HG02759 (cell line): ENCODE results near the gene MARK2.

Source experiments
- ATAC-seq: cut with Tn5 transposase; IDR thresholded peaks from one replicate; pipeline ENCODE4 v1.9.1; 2021; ENCODE audit warnings: mild to moderate bottlenecking, moderate library complexity; ENCODE audit not compliant: unreplicated experiment

The MARK2 gene

DNA sequence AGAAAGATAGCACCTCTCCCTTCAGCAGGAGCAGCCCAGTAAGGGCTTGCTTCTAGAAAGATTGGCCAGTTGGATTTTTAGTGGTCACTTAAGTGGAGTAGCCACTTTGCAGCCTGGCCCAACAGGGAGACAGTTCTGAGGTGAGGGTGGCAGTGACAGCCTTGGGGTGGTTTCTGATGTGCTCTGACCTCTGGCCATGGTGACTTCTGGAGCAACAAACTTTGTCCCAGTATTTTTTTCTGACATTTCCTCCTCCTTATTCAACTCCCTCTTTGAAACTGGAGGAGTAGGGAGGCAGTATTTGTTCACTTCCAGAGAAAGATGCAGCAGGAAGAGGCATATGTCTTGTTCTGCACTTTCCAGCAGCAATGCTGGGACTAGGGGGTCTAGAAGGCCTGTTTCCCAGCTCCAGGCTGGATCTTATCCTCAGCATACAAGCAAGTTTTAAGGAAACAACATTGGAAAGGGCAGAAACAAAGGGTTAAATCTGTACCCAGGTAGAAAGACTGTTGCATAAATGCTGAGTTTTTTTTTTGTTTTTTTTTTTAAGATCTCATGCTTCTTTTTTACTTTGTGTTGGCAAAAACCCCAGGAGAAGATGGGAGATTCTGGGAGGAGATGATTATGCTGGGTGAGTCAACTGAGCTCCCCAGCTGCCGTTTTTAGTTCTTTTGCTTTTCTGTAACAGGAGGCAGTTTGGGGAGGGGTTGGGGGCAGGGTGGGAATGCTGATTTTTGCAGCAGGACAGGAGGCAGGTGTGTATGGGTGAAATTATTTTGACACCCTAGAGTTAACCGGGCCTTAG lies 40.9 kb downstream of the MARK2 start:
- ATAC-seq, result no peak

DNA sequence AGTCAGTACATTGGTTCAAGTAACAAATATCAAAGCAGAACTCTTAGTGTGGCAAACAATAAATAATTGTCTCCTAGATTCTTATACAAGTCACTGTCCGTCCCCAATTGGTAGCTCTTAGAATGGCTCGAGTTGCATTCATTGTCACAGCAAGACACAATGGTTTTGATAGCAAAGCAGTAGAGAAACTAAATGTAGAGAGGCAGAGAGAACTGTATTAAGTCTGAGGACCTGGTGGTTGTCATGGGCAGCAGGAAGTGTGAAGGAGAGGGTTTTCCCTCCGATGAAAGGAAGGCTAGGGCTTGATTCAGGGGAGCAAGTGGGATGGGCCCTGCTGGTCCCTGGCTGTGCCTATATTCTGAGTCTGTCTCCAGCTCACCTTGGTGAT lies 41.5 kb downstream of the MARK2 start:
- ATAC-seq, result no peak

DNA sequence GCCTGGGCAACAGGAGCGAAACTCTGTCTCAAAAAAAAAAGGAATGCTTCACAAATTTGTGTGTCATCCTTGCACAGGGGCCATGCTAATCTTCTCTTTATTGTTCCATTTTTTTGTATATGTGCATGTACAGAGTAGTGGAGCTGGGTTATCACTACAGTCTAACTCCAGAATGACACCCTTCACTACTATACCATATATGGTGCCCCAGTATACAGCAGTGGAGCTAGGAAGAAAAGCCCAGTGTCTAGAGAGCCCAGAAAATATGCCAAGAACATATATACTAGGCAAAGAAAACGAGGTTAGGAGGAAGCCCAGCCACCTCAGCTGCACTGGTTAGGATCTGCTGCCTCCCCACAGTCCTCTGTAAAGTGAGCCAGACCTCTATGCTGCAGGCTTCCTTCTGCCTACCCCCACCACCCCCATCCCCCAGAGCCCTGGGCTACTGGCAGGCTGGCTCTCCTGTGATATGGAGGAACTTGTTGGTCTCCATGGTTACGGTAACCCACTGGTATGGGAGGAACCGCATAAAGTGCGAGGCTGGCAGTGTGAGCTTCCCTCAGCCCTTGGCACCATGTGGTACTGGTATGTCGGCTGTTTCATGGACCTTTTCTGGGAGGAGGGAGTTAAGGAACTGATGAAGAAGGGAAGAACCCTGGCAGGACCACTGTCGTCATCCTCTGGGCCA lies 43.8 kb downstream of the MARK2 start:
- ATAC-seq, result no peak

DNA sequence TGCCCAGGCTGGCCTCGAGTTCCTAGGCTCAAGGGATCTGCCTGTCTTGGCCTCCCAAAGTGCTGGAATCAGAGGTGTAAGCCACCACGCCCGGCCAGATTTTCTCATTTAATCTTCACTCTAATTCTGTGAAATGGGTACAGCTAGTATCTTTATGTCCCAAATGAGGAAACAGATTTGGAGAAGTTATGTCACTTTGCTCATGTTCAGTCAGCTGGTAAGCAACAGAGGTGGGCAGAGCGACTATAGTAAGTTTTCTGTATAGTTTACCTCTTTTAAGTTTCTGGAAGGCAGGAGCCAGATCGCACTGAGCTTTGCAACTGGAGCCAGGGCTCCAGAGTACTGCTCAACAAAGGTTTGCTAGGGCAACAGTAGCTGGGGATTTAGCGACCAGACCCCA lies 44.9 kb downstream of the MARK2 start:
- ATAC-seq, result no peak

DNA sequence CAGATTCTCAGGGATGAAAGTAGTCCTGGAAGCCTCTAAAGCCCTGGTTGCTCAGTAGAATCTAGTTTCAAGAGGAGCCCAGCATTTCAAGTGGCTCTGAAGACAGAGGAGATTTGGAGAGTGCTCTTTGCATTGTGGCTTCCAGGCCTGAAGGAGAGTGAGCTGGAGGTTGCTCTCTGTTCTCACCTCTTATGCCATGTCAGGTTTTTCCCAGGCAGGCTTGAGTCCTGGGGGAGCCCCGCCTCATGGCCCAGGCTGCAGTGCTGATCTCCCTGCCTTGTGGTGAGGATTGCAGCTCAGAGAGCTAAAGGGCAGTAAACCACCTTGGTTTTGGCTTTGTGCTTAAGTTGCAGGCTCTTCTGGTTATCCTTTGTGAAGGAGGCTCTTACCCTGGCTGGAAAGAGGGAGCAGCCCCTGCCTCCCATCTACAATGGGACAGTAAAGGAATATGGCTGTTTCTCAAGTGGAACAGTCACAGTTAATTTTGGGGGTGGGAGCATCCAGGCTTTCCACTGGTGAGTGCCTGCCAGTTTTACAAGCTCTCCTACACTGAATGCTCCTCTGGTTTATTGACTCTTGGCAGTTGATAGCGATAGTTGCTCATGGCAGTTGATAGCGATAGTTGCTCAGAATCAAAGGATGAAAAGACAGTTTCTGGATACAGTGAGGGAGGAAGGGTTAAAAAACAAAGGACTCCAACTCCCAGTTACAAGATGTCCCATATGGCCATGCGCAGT lies 45.5 kb downstream of the MARK2 start:
- ATAC-seq, result no peak

DNA sequence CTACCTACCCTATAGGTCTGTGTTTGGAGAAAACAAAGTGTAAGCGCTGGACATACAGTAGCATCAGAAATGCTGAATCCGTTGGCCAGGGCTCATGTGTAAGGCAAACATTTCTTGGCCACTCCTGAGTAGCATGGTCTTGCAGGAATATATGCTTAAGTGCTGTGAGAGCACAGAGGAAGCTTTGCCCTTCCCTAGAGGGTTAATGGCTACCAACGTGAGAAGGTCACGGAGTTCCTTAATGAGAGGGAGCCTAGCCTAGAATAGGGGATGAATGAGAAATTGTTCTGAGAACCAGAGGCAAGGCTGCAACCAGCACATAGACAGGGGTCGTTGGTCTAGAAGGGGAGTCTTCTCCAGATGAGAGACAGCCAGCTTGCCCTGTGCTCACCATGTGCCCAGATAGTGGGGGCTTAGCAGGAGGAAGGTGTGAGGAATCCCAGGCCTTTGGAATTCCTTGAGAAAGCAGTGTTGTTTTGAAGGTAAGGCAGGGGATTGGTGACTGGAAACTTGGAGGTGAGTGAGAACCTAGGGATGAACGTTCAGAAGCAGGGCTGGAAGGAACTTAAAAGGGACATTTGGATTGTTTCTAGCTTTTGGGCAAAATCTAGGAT lies 48.6 kb downstream of the MARK2 start:
- no peak for ATAC-seq

DNA sequence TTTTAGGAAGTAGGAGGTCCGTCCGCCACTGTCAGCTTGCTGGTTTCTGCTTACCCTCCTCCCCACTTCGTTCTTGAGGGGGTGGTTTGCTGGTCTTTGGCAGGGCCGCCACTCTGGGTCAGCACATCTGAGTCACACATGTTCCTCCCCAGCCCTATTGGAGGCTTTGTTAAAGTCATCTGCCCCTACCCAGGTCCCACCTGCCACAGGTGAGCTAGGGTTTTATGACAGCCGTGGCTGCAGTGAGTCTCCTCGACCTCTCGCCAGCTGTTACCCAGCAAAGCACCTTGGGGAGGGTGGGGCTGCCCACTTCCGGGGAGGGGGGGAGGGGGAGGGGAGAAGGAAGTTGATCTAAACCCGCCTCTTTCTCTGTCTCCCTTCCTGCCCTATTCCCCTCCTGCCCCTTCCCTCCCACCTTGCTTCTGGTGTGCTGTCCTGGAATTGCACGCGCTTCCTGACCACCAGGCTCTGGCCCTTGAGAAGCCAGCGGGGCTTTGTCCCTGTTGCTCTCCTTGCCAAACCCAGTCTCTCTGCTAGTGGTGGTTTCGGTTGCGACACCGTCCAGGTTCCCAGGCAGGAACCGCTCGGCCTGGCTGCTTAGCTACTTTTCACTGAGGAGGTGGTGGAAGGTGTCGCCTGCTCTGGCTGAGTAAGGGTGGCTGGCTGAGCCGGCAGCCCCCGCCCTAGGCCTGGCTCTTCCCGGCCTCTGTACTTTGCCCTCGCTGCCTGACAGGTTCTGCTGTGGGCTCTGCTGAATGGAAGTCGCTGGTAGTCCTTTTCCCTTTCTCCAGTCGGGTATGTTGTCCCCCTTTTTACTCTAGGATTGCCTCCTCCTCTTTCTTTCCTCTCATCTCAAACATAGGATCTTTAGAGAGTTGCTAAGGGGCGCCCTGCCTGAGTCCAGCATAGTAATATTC lies 49.5 kb downstream of the MARK2 start:
- ATAC-seq, result peak; percentile 74

DNA sequence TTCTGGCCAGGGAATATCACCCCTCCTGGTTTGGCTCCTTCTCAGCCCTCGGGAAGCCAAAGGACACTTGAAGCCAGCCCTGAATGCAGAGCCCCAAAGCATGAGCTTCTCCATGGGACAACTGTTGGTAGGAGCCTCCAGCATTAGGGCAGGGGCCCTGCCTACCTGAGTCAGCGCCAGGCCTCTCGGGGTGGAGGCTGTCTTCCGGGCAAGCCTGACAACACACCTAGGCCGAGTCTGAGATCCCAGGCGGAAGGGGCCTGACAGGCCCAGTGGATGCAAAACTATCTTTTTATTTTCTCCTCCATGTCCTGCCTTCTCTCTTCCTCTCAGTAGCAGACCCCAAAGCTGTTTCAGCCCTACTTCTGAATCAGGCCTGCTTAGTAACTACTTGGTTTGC lies 50.4 kb downstream of the MARK2 start:
- ATAC-seq, result no peak

DNA sequence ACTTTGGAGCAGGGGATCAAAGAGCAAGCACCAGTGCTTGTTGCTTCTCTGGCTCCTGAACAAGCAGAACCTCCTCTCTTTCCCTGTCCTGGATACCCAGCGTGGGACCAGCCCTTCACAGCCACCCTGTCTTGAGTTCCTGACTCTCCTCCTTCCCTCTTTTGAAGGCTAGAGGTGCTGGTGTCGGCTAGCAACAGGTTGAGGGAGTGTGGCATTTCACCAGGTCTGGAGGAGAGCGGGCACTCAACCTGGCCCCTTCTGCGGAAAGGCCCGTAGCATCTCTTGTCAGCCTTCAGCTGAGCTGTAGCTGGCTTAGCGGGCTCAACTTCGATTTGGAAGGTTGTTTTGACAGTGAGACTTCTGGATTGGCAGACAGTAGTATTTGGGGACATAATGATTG lies 51.5 kb downstream of the MARK2 start:
- no peak for ATAC-seq

DNA sequence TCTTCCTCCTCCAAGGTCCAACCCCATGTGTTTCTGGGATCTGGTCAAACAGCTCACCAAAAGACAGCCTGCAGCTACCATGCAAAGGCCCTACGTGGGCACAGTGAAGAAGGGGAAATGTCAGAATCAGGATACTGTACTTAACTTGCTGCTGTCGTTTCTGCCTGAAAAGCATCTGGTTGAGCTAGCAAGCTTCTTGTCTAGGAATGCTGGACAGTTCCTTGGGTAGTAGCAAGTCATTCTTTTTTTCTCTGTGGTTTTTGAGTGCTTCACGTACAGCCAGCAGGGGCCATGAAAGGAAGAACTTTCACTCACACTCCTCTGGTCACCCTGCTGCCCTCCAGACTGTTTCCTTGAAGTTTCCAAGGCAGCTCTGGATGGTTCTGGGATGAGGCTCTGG lies 53.3 kb downstream of the MARK2 start:
- ATAC-seq, result no peak

DNA sequence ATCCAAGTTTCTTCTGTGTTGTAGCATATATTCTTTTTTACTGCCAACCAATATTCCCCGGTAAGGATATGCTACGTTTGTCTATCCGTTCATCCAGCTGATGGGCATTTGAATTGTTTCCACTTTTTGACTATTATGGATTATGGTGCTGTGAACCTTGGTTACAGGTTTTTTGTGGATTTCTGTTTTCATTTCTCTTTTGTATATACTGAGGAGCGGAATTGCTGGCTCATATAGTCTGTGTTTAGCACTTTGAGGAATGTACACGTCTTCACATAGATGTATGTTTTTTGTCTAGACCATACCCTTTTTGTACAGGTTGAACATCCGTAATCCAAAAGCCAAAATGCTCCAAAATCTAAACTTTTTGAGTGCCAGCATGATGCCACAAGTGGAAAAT lies 54.4 kb downstream of the MARK2 start:
- ATAC-seq, result no peak

DNA sequence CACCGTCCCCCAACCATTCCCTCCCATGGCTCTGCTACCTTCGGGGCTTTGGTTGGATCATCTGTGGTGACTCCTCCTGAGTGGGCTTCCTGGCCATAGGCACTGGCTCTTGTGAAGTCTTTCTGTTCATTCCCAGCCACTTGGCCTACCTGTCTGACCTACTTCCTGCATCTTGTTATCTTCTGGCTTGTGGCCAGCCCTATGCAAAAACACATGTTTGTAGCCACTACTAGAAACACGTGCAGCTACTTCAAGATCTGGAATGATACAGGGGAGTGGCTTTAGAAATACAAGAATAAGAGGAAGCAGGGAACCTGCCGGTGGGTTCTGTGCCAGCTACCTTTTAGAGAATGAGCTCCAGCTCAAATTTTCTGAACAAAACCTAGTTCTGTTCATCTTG lies 57.2 kb downstream of the MARK2 start:
- no peak for ATAC-seq

DNA sequence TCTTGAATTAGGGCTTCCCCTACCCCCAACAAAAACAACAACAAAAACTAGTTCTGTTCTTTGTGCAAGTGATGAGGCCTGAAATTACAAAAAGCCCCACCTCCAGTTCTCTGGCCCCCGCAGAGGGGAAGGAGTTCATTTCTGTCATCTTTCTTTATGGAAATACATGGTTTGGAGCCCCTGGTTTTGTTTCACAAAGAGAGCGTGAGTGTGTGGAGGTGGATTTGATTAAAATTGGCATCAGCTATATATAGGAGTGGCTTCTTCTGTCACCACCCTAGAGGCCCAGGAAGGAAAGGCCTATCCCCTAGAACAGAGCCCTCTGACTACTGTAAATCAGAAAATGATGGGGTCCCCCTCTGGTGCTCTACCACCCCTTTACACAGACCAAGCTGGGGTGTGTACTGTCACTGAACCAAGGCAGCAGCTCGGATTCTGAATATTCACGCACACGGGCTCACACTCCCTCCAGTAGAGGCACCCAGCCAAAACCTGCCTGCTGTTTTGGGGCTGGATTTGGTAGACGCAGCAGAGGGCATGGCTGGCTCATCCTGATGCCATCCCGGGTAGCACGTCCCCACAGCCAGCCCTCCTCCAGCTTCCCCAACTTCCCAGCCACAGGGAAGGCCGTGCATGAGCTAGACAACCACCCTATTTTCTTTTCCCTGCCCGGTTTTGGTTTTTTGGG lies 58.7 kb downstream of the MARK2 start:
- no peak for ATAC-seq

DNA sequence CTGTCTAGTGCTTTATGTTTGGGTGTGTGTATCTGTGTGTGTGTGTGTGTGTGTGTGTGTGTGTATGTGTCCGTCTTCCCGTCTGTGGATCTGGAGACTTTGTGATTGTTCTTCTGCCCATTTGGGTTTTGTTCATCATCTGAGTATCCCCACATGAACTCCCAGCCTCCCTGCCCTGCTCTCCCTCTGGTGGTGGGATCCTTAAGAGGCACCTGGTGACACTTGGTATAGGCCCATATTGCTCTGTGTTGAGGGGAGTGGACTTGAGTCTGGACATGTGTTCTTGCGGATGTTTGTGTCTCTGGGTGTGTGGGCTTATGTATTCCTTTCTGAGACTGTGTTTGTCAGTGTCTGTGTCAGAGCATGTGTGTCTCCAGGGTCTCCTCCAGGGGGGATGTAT lies 62.8 kb downstream of the MARK2 start:
- ATAC-seq, result no peak

DNA sequence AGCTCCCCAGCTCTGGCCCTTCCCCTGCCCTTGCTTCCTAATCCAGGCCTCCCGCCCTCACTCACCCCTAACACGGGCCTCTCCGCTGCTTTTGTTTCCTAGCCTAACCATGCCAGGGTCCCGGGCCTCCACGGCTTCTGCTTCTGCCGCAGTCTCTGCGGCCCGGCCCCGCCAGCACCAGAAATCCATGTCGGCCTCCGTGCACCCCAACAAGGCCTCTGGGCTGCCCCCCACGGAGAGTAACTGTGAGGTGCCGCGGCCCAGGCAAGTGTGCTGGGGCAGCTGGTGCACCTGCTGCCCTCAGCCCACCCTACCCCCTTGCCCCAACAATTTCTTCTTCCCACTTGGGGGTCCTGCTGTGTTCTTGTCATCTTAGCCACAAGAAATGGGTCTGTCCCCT lies 65.0 kb downstream of the MARK2 start:
- no peak for ATAC-seq

DNA sequence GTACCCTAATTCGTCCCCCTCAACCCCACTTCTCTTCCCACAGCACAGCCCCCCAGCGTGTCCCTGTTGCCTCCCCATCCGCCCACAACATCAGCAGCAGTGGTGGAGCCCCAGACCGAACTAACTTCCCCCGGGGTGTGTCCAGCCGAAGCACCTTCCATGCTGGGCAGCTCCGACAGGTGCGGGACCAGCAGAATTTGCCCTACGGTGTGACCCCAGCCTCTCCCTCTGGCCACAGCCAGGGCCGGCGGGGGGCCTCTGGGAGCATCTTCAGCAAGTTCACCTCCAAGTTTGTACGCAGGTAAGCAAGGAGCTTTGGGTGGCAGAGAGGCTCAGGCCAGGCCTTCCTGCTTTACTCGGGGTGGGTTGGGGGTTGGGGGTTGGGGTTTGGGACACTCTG lies 65.8 kb downstream of the MARK2 start:
- ATAC-seq, result no peak

DNA sequence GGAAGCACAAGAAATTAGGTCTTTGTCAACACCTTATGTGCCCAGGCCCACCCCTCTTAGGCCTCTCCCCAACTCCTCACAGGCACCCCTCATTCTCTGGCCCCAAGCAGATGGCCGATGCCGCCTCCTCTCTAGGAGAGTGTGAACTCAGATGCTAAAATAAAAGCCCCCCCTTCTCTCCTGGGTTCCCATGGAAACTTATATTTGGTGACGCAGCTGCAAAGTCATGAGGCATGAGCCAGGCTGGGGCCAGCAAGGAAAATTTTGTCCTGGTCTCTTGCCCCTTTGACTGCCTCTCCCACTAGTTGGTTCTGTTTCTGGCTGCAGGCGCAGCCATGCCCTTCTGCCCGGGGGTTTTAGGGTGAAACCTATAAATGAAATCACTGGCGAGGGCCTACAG lies 66.3 kb downstream of the MARK2 start:
- ATAC-seq, result no peak

DNA sequence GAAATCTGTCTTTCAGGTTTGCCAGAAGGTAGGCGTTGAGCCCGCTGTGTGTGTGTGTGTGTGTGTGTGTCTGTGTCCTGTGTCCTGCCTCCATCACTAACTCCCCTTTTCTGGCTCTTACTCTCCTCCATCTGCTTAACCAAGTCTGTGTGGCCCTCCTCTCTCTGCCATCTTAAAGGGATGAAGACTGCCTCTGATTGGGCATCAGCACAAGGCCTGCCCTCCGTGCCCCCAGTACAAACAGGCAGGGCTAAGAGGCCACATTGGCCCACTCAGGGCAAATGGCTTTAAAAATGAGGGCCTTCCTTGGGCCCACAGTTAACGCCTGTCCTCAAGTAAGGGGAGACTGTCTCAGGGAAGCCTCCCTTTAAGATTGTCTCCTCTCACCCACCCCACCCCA lies 67.2 kb downstream of the MARK2 start:
- no peak for ATAC-seq

DNA sequence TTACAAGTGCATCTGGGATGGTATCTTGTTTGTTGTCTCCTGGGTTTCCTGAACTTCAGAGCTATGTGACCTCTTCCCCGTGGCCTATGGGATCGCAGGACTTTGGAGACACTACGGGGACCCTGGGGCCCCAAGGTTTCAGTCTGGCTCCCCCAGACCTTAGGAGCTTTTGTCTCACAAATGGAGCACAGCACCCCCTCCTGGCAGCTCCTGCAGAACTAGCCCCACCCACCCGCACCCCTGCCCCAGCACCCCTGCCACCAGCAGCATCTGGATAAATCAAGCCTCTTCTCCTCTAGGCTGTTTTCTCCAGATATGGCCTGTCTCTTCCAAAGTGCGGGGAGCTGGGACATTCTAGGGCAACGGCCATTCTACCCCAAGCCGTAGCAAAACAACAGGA lies 67.7 kb downstream of the MARK2 start:
- no peak for ATAC-seq

DNA sequence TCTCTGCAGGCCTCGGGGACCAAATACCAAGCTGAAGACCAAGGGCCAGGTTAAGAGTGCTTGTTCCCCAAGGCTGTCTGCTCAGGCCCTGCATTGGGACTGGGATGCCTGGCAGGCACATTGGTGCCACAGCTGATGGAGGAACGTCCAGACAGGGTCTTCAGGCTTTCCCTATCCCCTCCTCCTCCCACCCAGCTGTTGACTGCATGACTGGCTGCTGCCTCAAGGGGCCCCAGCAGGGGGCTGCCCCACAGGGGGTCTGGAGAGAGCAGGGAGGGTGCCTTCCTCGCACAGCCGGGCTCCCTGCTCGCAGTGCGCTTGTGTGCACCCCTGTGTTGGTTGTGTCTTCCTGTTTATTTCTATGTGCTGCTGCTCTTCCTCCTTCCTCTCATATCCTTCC lies 68.2 kb downstream of the MARK2 start:
- ATAC-seq, result no peak
